Activated T-cell treated with anti-CD3 and anti-CD28 coated beads, Interleukin-2, amount 50 U/mL, for 24 hours (primary cell): Measurements from ENCODE around the gene THSD4.

Source experiments
- DNase-seq: peaks from one replicate; pipeline ENCODE4 v3.0.0-alpha.2; 2020
- H3K27ac Mint-ChIP-seq: 2 replicates; pipeline ENCODE4 v1.8.0; 2020; ENCODE audit warnings: mild to moderate bottlenecking, mixed read lengths
- H3K27me3 Mint-ChIP-seq: 2 replicates; pipeline ENCODE4 v1.8.0; 2020; ENCODE audit warnings: mixed read lengths
- H3K36me3 Mint-ChIP-seq: 2 replicates; pipeline ENCODE4 v1.8.0; 2020; ENCODE audit warnings: low read depth, mixed read lengths
- H3K4me1 Mint-ChIP-seq: 2 replicates; pipeline ENCODE4 v1.8.0; 2020; ENCODE audit warnings: low read depth, mixed read lengths
- H3K4me3 Mint-ChIP-seq: 2 replicates; pipeline ENCODE4 v1.8.0; 2020; ENCODE audit warnings: mild to moderate bottlenecking, moderate library complexity, mixed read lengths
- H3K9me3 Mint-ChIP-seq: 2 replicates; pipeline ENCODE4 v1.8.0; 2020; ENCODE audit warnings: mixed read lengths

The THSD4 gene

GRCh38 chr15:71630475-71630809, 515.2 kb downstream of the THSD4 start:
- Mint-ChIP-seq H3K36me3 (no peaks in the 10 kb centered on the region), H3K4me3 (no peak overlapping the region), H3K27me3 (peaks cover 53% of the 10 kb centered on the region), H3K4me1 (no peaks in the 10 kb centered on the region), H3K27ac (no peak overlapping the region), H3K9me3 (no peaks in the 10 kb centered on the region)
- DNase-seq = no peak

GRCh38 chr15:71632576-71633195, 517.4 kb downstream of the THSD4 start:
- no peaks in the 10 kb centered on the region for H3K36me3 Mint-ChIP-seq
- H3K27ac Mint-ChIP-seq = no peak overlapping the region
- H3K27me3 Mint-ChIP-seq = peaks cover 46% of the 10 kb centered on the region
- no peaks in the 10 kb centered on the region for H3K9me3 Mint-ChIP-seq
- no peaks in the 10 kb centered on the region for H3K4me1 Mint-ChIP-seq
- DNase-seq = no peak
- H3K4me3 Mint-ChIP-seq = no peak overlapping the region

- DNase-seq = no peak
- Mint-ChIP-seq H3K36me3 (no peaks in the 10 kb centered on the region), H3K27me3 (peaks cover 41% of the 10 kb centered on the region)
Measured at GRCh38 chr15:71634820-71635560, 519.7 kb downstream of the THSD4 start.

GRCh38 chr15:71635735-71636134, 520.5 kb downstream of the THSD4 start:
- no peaks in the 10 kb centered on the region for H3K4me1 Mint-ChIP-seq
- peaks cover 43% of the 10 kb centered on the region for H3K27me3 Mint-ChIP-seq
- no peaks in the 10 kb centered on the region for H3K9me3 Mint-ChIP-seq
- DNase-seq = no peak
- no peak overlapping the region for H3K4me3 Mint-ChIP-seq
- no peak overlapping the region for H3K27ac Mint-ChIP-seq
- H3K36me3 Mint-ChIP-seq = no peaks in the 10 kb centered on the region

More at GRCh38 chr15:71634820-71635560, 519.7 kb downstream of the THSD4 start:
- no peak overlapping the region for H3K27ac Mint-ChIP-seq
- H3K4me3 Mint-ChIP-seq = no peak overlapping the region
- no peaks in the 10 kb centered on the region for H3K9me3 Mint-ChIP-seq
- no peaks in the 10 kb centered on the region for H3K4me1 Mint-ChIP-seq

GRCh38 chr15:71638876-71639275, 523.6 kb downstream of the THSD4 start:
- Mint-ChIP-seq H3K4me1 (no peaks in the 10 kb centered on the region), H3K4me3 (no peak overlapping the region), H3K27ac (no peak overlapping the region), H3K9me3 (no peaks in the 10 kb centered on the region), H3K27me3 (peaks cover 41% of the 10 kb centered on the region), H3K36me3 (no peaks in the 10 kb centered on the region)
- DNase-seq = no peak

GRCh38 chr15:71639471-71639870, 524.2 kb downstream of the THSD4 start:
- H3K27ac Mint-ChIP-seq = no peak overlapping the region
- H3K27me3 Mint-ChIP-seq = peaks cover 38% of the 10 kb centered on the region
- no peaks in the 10 kb centered on the region for H3K36me3 Mint-ChIP-seq
- no peak overlapping the region for H3K4me3 Mint-ChIP-seq
- H3K4me1 Mint-ChIP-seq = no peaks in the 10 kb centered on the region
- H3K9me3 Mint-ChIP-seq = no peaks in the 10 kb centered on the region
- no peak for DNase-seq

- H3K36me3 Mint-ChIP-seq = no peaks in the 10 kb centered on the region
- peaks cover 3% of the 10 kb centered on the region for H3K9me3 Mint-ChIP-seq
- DNase-seq = no peak
- no peaks in the 10 kb centered on the region for H3K4me1 Mint-ChIP-seq
- no peak overlapping the region for H3K4me3 Mint-ChIP-seq
- H3K27me3 Mint-ChIP-seq = peaks cover 25% of the 10 kb centered on the region
- H3K27ac Mint-ChIP-seq = no peak overlapping the region
Measured at GRCh38 chr15:71643918-71644317, 528.6 kb downstream of the THSD4 start.

- Mint-ChIP-seq H3K9me3 (peaks cover 3% of the 10 kb centered on the region), H3K36me3 (no peaks in the 10 kb centered on the region), H3K27me3 (peaks cover 17% of the 10 kb centered on the region), H3K4me1 (peaks cover 2% of the 10 kb centered on the region), H3K27ac (no peak overlapping the region), H3K4me3 (no peak overlapping the region)
- no peak for DNase-seq
Measured at GRCh38 chr15:71646767-71647486, 531.7 kb downstream of the THSD4 start.

GRCh38 chr15:71647487-71647808, 532.2 kb downstream of the THSD4 start:
- Mint-ChIP-seq H3K4me3 (no peak overlapping the region), H3K9me3 (peaks cover 3% of the 10 kb centered on the region), H3K36me3 (no peaks in the 10 kb centered on the region), H3K27ac (no peak overlapping the region), H3K27me3 (peaks cover 16% of the 10 kb centered on the region), H3K4me1 (peaks cover 3% of the 10 kb centered on the region)
- no peak for DNase-seq

- peaks cover 23% of the 10 kb centered on the region for H3K27me3 Mint-ChIP-seq
- H3K27ac Mint-ChIP-seq = no peak overlapping the region
- no peak overlapping the region for H3K4me3 Mint-ChIP-seq
- H3K36me3 Mint-ChIP-seq = no peaks in the 10 kb centered on the region
- DNase-seq = no peak
- peaks cover 3% of the 10 kb centered on the region for H3K9me3 Mint-ChIP-seq
- peaks cover 3% of the 10 kb centered on the region for H3K4me1 Mint-ChIP-seq
Measured at GRCh38 chr15:71648095-71648494, 532.8 kb downstream of the THSD4 start.

GRCh38 chr15:71649894-71650293, 534.6 kb downstream of the THSD4 start:
- peaks cover 3% of the 10 kb centered on the region for H3K9me3 Mint-ChIP-seq
- no peak for DNase-seq
- no peaks in the 10 kb centered on the region for H3K36me3 Mint-ChIP-seq

GRCh38 chr15:71650603-71651002, 535.3 kb downstream of the THSD4 start:
- no peaks in the 10 kb centered on the region for H3K9me3 Mint-ChIP-seq
- H3K36me3 Mint-ChIP-seq = no peaks in the 10 kb centered on the region
- no peak overlapping the region for H3K4me3 Mint-ChIP-seq
- H3K4me1 Mint-ChIP-seq = peaks cover 3% of the 10 kb centered on the region
- peaks cover 24% of the 10 kb centered on the region for H3K27me3 Mint-ChIP-seq
- DNase-seq = no peak
- H3K27ac Mint-ChIP-seq = no peak overlapping the region

More at GRCh38 chr15:71649894-71650293, 534.6 kb downstream of the THSD4 start:
- Mint-ChIP-seq H3K27ac (no peak overlapping the region), H3K27me3 (peaks cover 24% of the 10 kb centered on the region), H3K4me1 (peaks cover 3% of the 10 kb centered on the region), H3K4me3 (no peak overlapping the region)

- H3K27ac Mint-ChIP-seq = no peak overlapping the region
- no peak overlapping the region for H3K4me3 Mint-ChIP-seq
- no peak for DNase-seq
- H3K9me3 Mint-ChIP-seq = no peaks in the 10 kb centered on the region
- no peaks in the 10 kb centered on the region for H3K36me3 Mint-ChIP-seq
- H3K4me1 Mint-ChIP-seq = peaks cover 3% of the 10 kb centered on the region
- peaks cover 22% of the 10 kb centered on the region for H3K27me3 Mint-ChIP-seq
Measured at GRCh38 chr15:71651750-71652186, 536.5 kb downstream of the THSD4 start.

GRCh38 chr15:71654042-71654719, 538.9 kb downstream of the THSD4 start:
- Mint-ChIP-seq H3K27ac (no peak overlapping the region), H3K9me3 (no peaks in the 10 kb centered on the region), H3K27me3 (peaks cover 12% of the 10 kb centered on the region), H3K4me1 (peaks cover 3% of the 10 kb centered on the region), H3K4me3 (no peak overlapping the region), H3K36me3 (no peaks in the 10 kb centered on the region)
- DNase-seq = no peak
